Measurements from ENCODE around the gene AFF3.

The AFF3 gene

DNA sequence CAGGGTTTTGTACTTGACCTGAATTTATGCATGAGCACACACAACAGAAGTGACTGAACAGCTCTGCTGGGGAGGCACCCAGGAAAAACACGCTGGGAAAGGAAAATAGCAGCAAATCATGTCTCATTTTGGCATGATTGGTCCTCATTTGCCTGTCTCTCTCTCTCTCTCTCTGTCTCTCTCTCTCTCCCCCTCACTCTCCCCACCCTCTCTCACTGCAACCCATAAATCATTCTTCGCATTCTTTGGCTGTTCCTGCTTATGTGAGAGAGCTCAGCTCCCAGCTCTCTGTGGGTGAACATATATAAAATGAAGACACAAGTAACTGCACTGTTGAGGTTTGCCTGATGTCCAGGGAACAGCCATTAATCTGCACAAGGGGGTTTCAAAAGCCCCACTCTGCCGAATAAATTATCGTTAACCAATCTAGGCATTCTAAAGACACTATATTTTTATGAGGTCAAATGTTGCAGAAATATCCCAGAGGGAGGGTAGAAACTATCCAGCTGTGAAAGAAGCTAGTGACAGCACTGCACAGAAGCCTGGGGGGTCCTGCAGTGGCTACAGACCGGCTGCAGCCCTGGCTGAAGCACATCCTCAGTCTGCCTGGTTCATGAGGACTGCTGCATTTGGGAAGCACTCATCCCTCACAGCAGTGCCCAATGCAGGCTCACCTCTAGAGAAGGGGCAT, 260.3 kb downstream of the AFF3 start:
- TF ChIP-seq CTCF (IDR thresholded peaks at IDR 0.05; ENCODE audit: low read depth, low read length) = no peak
- no peak for TF ChIP-seq EZH2phosphoT487 (IDR thresholded peaks at IDR 0.05; ENCODE audit: low read depth)
- no peaks in the 10 kb centered on the region for H3K9me3 ChIP-seq (ENCODE audit: insufficient read depth, low read length)
- no peak overlapping the region for H2AFZ ChIP-seq (ENCODE audit: low read depth, low read length)
- H3K27me3 ChIP-seq (ENCODE audit: low read depth, low read length) = no peaks in the 10 kb centered on the region
- peaks cover 4% of the 10 kb centered on the region; the same call in 1 of the 2 replicates for H3K79me2 ChIP-seq (ENCODE audit: low read length)
- no peaks in the 10 kb centered on the region for H3K36me3 ChIP-seq (replicated peaks; ENCODE audit: low read depth, low read length)
- no peak overlapping the region for H3K4me2 ChIP-seq (ENCODE audit: low read length)
- peaks cover 25% of the 10 kb centered on the region for H3K4me1 ChIP-seq (ENCODE audit: low read length)
- peaks cover 41% of the 10 kb centered on the region for H4K20me1 ChIP-seq (ENCODE audit: insufficient read depth, low read length)
- H3K27ac ChIP-seq (ENCODE audit: low read length) = no peak overlapping the region
- no peak overlapping the region for H3K4me3 ChIP-seq (ENCODE audit: low read length)
- H3K9ac ChIP-seq (ENCODE audit: low read length) = no peak overlapping the region

DNA sequence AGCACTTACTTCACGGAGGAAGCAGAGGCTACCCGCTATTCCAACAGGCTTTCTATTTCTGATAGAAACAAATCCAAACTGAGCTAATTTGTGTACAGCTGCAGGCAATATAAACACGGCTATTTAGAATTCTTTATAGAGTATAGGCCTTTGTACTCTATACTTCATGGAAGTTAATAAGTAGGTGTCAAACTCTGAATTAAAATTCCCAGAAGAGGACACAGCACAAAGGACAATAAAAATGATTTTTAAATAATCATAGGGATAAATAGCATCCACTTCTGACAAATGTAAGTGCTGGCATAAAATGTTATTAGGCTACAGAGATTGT, 261.5 kb downstream of the AFF3 start:
- no peaks in the 10 kb centered on the region for H3K9me3 ChIP-seq (ENCODE audit: insufficient read depth, low read length)
- no peaks in the 10 kb centered on the region for H3K27me3 ChIP-seq (ENCODE audit: low read depth, low read length)
- H2AFZ ChIP-seq (ENCODE audit: low read depth, low read length) = no peak overlapping the region
- TF ChIP-seq CTCF (IDR thresholded peaks at IDR 0.05; ENCODE audit: low read depth, low read length) (no peak), EZH2phosphoT487 (IDR thresholded peaks at IDR 0.05; ENCODE audit: low read depth) (no peak)
- H3K36me3 ChIP-seq (replicated peaks; ENCODE audit: low read depth, low read length) = no peaks in the 10 kb centered on the region
- peaks cover 25% of the 10 kb centered on the region for H3K4me1 ChIP-seq (ENCODE audit: low read length)
- no peak overlapping the region for H3K4me3 ChIP-seq (ENCODE audit: low read length)
- no peak overlapping the region for H3K27ac ChIP-seq (ENCODE audit: low read length)
- no peak overlapping the region for H3K9ac ChIP-seq (ENCODE audit: low read length)
- H3K79me2 ChIP-seq (ENCODE audit: low read length) = peaks cover 10% of the 10 kb centered on the region; the same call in 1 of the 2 replicates
- no peak overlapping the region for H3K4me2 ChIP-seq (ENCODE audit: low read length)
- H4K20me1 ChIP-seq (ENCODE audit: insufficient read depth, low read length) = peaks cover 43% of the 10 kb centered on the region

DNA sequence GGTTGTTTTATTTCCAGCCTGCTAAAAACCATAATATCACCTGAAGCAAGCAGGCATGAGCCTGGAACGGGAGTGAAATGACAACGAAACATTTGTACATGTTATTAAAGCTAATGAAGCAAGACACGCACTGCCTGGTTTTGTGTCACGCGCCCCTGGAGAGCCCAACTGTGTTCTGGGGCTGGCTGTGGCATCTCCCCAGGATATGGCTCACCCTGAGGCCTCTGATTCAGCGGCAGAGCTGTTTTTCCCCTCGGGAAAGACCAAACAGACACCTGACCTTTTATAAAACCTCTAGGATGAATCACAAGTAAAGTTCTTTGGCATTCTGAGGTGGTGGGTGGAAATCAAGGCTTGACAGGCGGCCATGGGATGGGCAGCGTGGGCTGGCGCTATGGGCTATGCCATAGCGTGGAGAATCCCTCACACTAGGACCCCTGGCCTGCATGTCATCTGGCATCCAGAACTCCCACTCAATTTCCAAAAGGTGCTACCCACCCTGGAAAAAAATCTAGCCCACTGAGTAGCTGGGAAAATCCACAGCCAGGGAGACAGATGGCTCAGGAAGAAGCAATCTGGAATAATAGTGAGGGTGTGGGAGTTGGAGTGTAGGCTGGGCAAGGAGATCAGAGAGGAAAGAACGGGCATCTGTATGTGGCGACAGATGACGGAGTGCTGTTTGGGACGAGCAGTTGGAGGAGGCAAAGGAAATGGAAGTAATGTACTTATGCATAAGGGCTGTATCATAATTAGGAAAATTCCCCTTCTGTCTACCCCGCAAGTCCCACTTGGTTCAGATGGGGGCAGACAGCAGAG, 262.0 kb downstream of the AFF3 start:
- H3K9me3 ChIP-seq (ENCODE audit: insufficient read depth, low read length) = no peaks in the 10 kb centered on the region
- H3K4me3 ChIP-seq (ENCODE audit: low read length) = no peak overlapping the region
- H3K79me2 ChIP-seq (ENCODE audit: low read length) = peaks cover 10% of the 10 kb centered on the region; the same call in 1 of the 2 replicates
- no peak overlapping the region for H3K27ac ChIP-seq (ENCODE audit: low read length)
- no peak overlapping the region for H2AFZ ChIP-seq (ENCODE audit: low read depth, low read length)
- H4K20me1 ChIP-seq (ENCODE audit: insufficient read depth, low read length) = peaks cover 44% of the 10 kb centered on the region
- H3K4me2 ChIP-seq (ENCODE audit: low read length) = no peak overlapping the region
- no peak overlapping the region for H3K9ac ChIP-seq (ENCODE audit: low read length)
- no peak for TF ChIP-seq CTCF (IDR thresholded peaks at IDR 0.05; ENCODE audit: low read depth, low read length)
- no peak for TF ChIP-seq EZH2phosphoT487 (IDR thresholded peaks at IDR 0.05; ENCODE audit: low read depth)
- peaks cover 25% of the 10 kb centered on the region for H3K4me1 ChIP-seq (ENCODE audit: low read length)
- no peaks in the 10 kb centered on the region for H3K36me3 ChIP-seq (replicated peaks; ENCODE audit: low read depth, low read length)
- H3K27me3 ChIP-seq (ENCODE audit: low read depth, low read length) = no peaks in the 10 kb centered on the region

GRCh38 chr2:99879481-99879880, 262.9 kb downstream of the AFF3 start:
- no peak overlapping the region for H3K9ac ChIP-seq (ENCODE audit: low read length)
- H3K9me3 ChIP-seq (ENCODE audit: insufficient read depth, low read length) = no peaks in the 10 kb centered on the region
- peaks cover 44% of the 10 kb centered on the region for H4K20me1 ChIP-seq (ENCODE audit: insufficient read depth, low read length)
- H3K36me3 ChIP-seq (replicated peaks; ENCODE audit: low read depth, low read length) = no peaks in the 10 kb centered on the region
- H2AFZ ChIP-seq (ENCODE audit: low read depth, low read length) = no peak overlapping the region
- no peak overlapping the region for H3K4me3 ChIP-seq (ENCODE audit: low read length)
- TF ChIP-seq CTCF (IDR thresholded peaks at IDR 0.05; ENCODE audit: low read depth, low read length) = no peak
- no peak for TF ChIP-seq EZH2phosphoT487 (IDR thresholded peaks at IDR 0.05; ENCODE audit: low read depth)
- peaks cover 10% of the 10 kb centered on the region; the same call in 1 of the 2 replicates for H3K79me2 ChIP-seq (ENCODE audit: low read length)
- no peak overlapping the region for H3K27ac ChIP-seq (ENCODE audit: low read length)
- H3K4me2 ChIP-seq (ENCODE audit: low read length) = no peak overlapping the region
- H3K27me3 ChIP-seq (ENCODE audit: low read depth, low read length) = no peaks in the 10 kb centered on the region
- H3K4me1 ChIP-seq (ENCODE audit: low read length) = peaks cover 25% of the 10 kb centered on the region
